ENCODE measurements around the gene MLLT6.

DNA sequence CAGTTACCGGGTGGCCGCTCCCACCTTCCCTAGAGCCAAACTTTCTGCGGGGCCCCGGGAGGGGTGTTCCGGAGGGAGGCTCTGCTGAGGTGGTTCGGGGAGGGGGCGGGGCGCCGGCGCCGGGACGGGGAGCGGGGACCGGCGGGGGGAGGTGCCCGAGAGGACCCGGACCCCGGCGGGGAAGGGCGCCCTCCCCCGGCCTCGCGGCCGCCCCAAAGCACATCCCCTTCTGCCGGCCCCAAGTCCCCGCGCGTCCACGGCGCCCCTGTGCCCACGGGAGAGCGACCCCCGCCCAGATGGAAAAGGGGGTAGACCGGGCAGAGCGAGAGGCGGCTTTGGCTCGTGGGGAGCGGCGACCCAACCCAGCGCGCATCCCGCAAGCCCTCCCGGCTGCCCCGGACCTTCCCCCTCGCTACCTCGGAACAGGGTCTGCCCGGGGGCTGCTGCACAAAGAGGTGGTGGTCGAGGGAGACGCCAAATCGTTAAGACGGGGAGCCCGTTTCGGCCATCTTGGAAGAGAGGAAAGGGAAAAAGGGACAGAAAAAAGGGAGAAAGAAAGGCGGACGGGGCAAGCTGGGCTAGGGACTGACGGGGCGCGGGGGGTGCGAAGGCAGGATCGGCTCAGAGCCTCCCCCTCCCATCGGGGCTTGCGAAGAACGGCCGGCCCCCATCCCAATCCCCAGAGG lies 42.5 kb downstream of the MLLT6 start:
- TF ChIP-seq, protein P1, sequence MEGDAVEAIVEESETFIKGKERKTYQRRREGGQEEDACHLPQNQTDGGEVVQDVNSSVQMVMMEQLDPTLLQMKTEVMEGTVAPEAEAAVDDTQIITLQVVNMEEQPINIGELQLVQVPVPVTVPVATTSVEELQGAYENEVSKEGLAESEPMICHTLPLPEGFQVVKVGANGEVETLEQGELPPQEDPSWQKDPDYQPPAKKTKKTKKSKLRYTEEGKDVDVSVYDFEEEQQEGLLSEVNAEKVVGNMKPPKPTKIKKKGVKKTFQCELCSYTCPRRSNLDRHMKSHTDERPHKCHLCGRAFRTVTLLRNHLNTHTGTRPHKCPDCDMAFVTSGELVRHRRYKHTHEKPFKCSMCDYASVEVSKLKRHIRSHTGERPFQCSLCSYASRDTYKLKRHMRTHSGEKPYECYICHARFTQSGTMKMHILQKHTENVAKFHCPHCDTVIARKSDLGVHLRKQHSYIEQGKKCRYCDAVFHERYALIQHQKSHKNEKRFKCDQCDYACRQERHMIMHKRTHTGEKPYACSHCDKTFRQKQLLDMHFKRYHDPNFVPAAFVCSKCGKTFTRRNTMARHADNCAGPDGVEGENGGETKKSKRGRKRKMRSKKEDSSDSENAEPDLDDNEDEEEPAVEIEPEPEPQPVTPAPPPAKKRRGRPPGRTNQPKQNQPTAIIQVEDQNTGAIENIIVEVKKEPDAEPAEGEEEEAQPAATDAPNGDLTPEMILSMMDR (IDR thresholded peaks at IDR 0.05), result peak in 1 of 4 donors; percentile 11
- no peak for TF ChIP-seq POLR2A (IDR thresholded peaks at IDR 0.05)

Measured in right lobe of liver (tissue), 4 donors.